OCI-LY7 (cell line): Measurements from ENCODE around the gene WDR77.

Source experiments
- CTCF ChIP-seq: fragments of 200-600 bp; sonication (generic); conservative IDR thresholded peaks from 2 replicates; pipeline ENCODE4 v1.5.1; 2014; ENCODE audit warnings: mild to moderate bottlenecking, antibody characterized with exemption, low read length, moderate library complexity, mixed read lengths
- EZH2phosphoT487 ChIP-seq: fragments of 200-600 bp; sonication (generic); IDR thresholded peaks from 2 replicates; pipeline ENCODE4 v1.6.1; 2018; ENCODE audit warnings: low read depth, borderline replicate concordance, mild to moderate bottlenecking, mixed run types, antibody characterized with exemption, low read length, moderate library complexity, mixed read lengths

- TF ChIP-seq CTCF (no peak), EZH2phosphoT487 (no peak)
Measured at GRCh38 chr1:111424281-111424680, 24.8 kb downstream of the WDR77 start.
